GM19240 (cell line): ENCODE results near the gene MACF1.

Experiments used
- DNase-seq: peaks from one replicate; pipeline ENCODE4 v3.0.0; 2011; ENCODE audit warnings: low spot score; ENCODE audit not compliant: insufficient read length

MACF1 gene

GRCh38 chr1:39295901-39296300 is 91.4 kb downstream of the MACF1 start:
- no peak for DNase-seq

- DNase-seq: no peak
Observed at GRCh38 chr1:39297551-39297950, 93.1 kb downstream of the MACF1 start.

- no peak for DNase-seq
Observed at GRCh38 chr1:39301606-39302005, 97.1 kb downstream of the MACF1 start.

- DNase-seq: no peak
Observed at GRCh38 chr1:39305555-39305954, 101.1 kb downstream of the MACF1 start.

- no peak for DNase-seq
Observed at GRCh38 chr1:39310015-39310414, 105.5 kb downstream of the MACF1 start.

- no peak for DNase-seq
Observed at GRCh38 chr1:39310691-39311090, 106.2 kb downstream of the MACF1 start.

- DNase-seq: no peak
Observed at GRCh38 chr1:39317111-39317510, 112.6 kb downstream of the MACF1 start.

- no peak for DNase-seq
Observed at GRCh38 chr1:39317910-39318633, 113.6 kb downstream of the MACF1 start.

- no peak for DNase-seq
Observed at GRCh38 chr1:39321979-39322378, 117.5 kb downstream of the MACF1 start.

GRCh38 chr1:39322431-39322830 is 117.9 kb downstream of the MACF1 start:
- DNase-seq: no peak

- DNase-seq: no peak
Observed at GRCh38 chr1:39324888-39325287, 120.4 kb downstream of the MACF1 start.

- DNase-seq: no peak
Observed at GRCh38 chr1:39326836-39327235, 122.3 kb downstream of the MACF1 start.

GRCh38 chr1:39328095-39328494 is 123.6 kb downstream of the MACF1 start:
- no peak for DNase-seq

GRCh38 chr1:39328586-39329121 is 124.2 kb downstream of the MACF1 start:
- DNase-seq: no peak

GRCh38 chr1:39331647-39332046 is 127.2 kb downstream of the MACF1 start:
- DNase-seq: no peak

GRCh38 chr1:39332291-39332690 is 127.8 kb downstream of the MACF1 start:
- DNase-seq: no peak

- DNase-seq: no peak
Observed at GRCh38 chr1:39332828-39333227, 128.3 kb downstream of the MACF1 start.

- no peak for DNase-seq
Observed at GRCh38 chr1:39333296-39333695, 128.8 kb downstream of the MACF1 start.

- no peak for DNase-seq
Observed at GRCh38 chr1:39335216-39335615, 130.7 kb downstream of the MACF1 start.

- DNase-seq: no peak
Observed at GRCh38 chr1:39337067-39337466, 132.6 kb downstream of the MACF1 start.

- no peak for DNase-seq
Observed at GRCh38 chr1:39342776-39343175, 138.3 kb downstream of the MACF1 start.

- DNase-seq: no peak
Observed at GRCh38 chr1:39344394-39345154, 140.1 kb downstream of the MACF1 start.

GRCh38 chr1:39346872-39347271 is 142.4 kb downstream of the MACF1 start:
- DNase-seq: no peak
